ENCODE measurements around the gene DAD1.

GRCh38 chr14:22558221-22558913 is 30.7 kb downstream of the DAD1 start:
- TF ChIP-seq CTCF (conservative IDR thresholded peaks at IDR 0.05): no peak
- TF ChIP-seq EZH2 (IDR thresholded peaks at IDR 0.05; ENCODE audit: low read depth): no peak
